HG03280 (cell line): ENCODE results near the gene KDM1B.
A peak's percentile ranks its signal among the peaks of the same experiment; 100 is the strongest.
"Not testable (repeated sequence)": the region's sequence is repeated elsewhere in the genome, so short reads cannot be mapped to it uniquely, and the experiment has no call there.

ENCODE experiments used
- ATAC-seq: cut with Tn5 transposase; IDR thresholded peaks from one replicate; pipeline ENCODE4 v1.9.1; 2021; ENCODE audit warnings: mild to moderate bottlenecking, moderate library complexity; ENCODE audit not compliant: unreplicated experiment

The KDM1B gene

DNA sequence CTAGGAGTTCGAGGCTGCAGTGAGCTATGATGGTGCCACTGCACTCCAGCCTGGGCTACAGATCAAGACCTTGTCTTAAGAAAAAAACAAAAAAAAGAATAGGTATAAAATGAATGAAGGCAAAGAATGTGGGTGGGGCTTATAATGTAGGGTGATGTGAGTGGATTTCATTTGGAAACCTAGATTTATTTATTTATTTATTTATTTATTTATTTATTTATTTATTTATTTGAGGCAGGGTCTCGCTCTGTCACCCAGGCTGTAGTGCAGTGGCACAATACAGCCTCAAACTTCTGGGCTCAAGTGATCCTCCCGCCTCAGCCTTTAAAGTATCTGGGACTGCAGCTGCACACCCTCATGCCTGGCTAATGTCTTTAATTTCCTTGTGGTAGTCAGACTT, 3.8 kb upstream of the KDM1B start:
- not testable (repeated sequence) for ATAC-seq

- no peak for ATAC-seq
Observed at GRCh38 chr6:18151801-18152200, 3.4 kb upstream of the KDM1B start.

DNA sequence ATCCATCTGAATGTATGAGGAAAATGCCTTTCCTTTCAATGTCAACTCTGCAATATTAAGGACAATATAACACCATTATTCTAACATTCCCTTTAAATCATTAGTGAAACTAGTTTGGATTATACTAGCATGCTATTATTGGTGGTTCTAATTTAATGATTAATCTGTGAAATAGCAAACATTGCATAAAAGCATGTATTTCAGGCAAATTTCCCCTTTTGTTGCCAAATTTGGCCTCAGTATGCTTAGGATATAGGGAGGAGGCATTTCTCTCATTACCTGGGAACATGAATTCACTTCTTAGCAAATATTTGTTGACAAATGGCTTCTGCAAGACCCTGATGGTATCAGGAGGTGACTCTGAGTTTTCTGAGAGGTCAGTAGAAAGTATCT, 1.9 kb upstream of the KDM1B start:
- ATAC-seq, result no peak

DNA sequence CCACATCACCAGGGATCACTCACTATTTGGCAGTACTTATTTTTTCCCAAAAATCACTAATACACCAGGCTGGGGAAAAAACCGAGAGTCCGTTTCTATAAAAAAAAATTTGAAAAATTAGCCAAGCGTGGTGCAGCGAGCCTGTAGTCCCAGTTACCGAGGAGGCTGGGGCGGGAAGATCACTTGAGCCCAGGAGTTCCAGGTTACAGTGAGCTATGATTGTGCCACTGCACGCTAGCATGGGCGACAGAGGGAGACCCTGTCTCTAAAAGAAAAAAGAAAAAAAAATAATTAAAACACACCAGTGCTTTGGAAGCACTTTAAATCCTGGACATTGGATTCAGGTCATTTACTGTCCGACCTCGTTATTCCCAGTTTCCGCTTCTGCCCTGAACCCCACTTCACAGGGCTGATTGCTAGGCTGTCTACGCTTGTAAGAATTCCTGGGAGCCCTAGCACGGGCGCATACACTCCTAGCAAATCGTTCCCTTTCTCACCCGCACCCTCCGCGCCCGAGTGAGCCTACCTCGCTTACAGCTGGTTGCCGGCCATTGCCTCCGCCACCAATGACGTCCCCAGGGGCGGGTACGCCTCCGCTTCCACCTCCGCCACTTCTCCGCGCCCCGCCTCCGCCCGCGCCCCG, 594 bp upstream of the KDM1B start, which contains the start of gene TPMT:
Gene TPMT (minus strand): TSS at position 571 of the 643 bp plus-strand sequence. CDS start 5,950 bp downstream, outside the sequence.
- ATAC-seq, result peak; percentile 62

DNA sequence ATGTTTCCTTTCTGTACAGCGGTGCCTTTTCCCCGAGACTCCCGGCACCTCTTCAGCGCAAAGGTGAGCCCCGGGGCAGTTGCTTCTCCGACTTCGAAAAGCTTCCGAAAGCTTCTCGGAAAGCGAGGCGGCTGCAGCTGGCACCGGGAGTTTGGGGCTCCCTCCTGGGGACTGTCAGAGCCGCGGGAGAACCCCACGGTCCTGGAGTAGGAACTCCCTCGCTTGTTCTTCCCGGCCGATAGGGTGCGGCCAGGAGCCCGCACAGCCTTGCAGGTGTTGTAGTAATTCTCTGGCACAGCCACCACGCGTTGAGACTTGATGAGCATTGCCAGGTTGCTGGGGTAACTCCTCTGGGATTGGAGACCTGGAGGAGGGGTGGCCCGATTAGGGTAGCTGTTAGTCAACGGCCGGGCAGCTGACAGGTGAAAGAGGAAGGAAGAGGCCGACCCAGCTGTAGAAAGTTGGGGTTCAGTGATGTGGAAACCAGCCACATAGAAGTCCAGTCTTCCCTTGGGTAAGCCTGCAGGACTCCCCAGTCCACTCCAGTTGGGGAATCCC, 721 bp downstream of the KDM1B start:
- peak; percentile 16 for ATAC-seq

DNA sequence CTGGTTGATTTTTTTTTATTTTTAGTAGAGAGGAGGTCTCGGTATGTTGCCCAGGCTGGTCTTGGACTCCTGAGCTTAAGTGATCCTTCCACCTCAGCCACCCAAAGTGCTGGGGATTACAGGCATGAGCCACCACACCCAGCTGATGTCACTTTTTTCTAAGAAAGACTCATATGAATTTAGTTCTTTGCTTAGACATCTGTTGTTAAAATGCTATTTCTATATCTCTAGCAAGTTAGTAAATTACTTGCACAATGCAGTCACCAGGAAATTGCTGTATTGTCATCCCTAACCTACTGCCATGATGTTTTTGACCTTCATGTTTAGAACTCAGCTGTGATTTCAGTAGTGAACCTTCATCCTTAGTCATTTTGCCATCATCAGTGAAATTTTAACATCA, 5.7 kb downstream of the KDM1B start:
- no peak for ATAC-seq

GRCh38 chr6:18161431-18161830, 6.2 kb downstream of the KDM1B start:
- no peak for ATAC-seq

DNA sequence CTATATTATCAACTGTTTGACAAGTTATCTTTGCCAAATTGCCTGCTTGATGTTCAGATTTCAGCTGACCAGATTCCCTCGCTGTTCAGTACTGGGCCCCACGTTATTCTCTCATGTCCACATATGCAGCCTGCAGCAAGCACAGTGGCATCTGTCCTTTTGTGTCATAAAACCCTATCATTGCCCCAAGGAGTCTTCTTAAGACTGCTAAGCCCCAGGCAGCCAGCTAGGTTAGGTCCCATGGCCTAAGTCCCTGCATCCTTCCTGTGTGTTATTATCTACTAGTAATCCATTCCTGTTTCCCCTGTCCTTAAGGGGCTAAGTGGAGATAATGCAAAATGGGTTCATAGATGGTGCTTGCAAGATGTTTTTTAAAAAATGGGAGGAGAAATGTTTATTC, 7.2 kb downstream of the KDM1B start:
- ATAC-seq, result no peak

- ATAC-seq, result no peak
Observed at GRCh38 chr6:18165751-18166150, 10.5 kb downstream of the KDM1B start.

- no peak for ATAC-seq
Observed at GRCh38 chr6:18166312-18167036, 11.3 kb downstream of the KDM1B start.

GRCh38 chr6:18168264-18168663, 13.0 kb downstream of the KDM1B start:
- no peak for ATAC-seq

DNA sequence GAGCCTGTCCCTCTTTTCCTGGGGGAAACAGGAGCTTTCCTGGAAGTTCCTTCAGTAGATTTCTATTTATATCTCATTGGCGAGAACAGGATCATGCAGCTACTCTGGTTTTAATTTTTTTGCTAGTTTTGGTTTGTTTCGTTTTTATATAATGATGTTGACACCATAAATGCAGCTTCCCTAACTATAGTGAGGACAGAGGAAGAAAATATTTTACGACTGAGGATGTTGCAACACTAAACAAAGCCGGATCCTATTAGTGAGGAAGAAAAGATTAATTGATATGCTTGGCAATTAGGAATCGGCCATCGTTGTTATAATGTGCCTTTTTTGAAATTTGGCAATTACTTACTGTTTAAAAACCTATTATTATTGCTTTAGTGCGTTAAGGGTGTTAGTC, 16.6 kb downstream of the KDM1B start:
- ATAC-seq, result no peak

- ATAC-seq, result not testable (repeated sequence)
Observed at GRCh38 chr6:18176198-18176597, 21.0 kb downstream of the KDM1B start.

GRCh38 chr6:18177286-18177965, 22.2 kb downstream of the KDM1B start:
- ATAC-seq, result no peak

GRCh38 chr6:18178960-18179615, 23.9 kb downstream of the KDM1B start:
- no peak for ATAC-seq

- ATAC-seq, result no peak
Observed at GRCh38 chr6:18179770-18180356, 24.6 kb downstream of the KDM1B start.

GRCh38 chr6:18182568-18182967, 27.3 kb downstream of the KDM1B start:
- ATAC-seq, result no peak

DNA sequence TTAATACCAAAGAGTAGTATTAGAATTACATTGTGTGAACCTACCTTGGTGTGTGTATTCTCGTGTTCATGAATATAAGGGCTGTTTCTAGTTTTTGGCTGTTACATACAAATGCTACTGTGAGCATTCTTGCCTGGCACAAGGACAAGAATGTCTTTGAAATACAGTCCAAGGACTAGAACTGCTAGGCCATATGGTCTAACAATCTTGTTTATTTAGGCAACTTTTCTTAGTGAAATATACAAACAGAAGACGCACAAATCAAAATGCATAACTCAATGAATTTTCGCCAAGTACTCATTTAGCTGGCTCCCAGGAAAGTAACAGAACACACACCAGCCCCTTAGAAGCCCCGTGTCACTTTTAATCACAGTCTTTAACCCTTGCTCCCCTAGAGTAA, 28.5 kb downstream of the KDM1B start:
- no peak for ATAC-seq

GRCh38 chr6:18185624-18186023, 30.4 kb downstream of the KDM1B start:
- ATAC-seq, result no peak

DNA sequence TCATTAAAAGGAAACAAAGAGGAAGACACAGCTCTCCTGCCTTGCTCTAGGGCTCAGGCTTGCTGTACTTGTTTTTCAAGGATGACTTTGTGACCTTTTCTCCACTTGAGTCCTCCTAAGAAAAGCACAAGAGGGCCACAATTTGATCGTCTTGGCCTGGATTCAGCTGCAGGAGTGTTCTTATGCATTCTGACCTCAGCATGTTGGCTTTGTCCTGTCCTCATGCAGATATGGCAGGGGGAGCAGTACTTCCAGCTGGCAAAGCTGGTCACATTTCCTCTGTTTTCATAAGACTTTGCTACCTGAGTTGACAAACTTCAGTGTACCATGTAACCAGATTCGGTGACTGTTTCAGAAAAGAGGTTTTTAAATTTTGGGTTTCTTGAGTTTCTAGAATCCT, 30.8 kb downstream of the KDM1B start:
- no peak for ATAC-seq
